ENCODE measurements around the gene KCMF1. TPM values are rescaled to one million over a fixed set of nuclear protein-coding genes. Genes with fewer than 3 reads are reported as not detected.

Gene KCMF1
- polyA plus RNA-seq, 1 donor (not counting 4 experiments of a cell fraction or from before 2014, with no cell fraction given): 111 TPM

DNA sequence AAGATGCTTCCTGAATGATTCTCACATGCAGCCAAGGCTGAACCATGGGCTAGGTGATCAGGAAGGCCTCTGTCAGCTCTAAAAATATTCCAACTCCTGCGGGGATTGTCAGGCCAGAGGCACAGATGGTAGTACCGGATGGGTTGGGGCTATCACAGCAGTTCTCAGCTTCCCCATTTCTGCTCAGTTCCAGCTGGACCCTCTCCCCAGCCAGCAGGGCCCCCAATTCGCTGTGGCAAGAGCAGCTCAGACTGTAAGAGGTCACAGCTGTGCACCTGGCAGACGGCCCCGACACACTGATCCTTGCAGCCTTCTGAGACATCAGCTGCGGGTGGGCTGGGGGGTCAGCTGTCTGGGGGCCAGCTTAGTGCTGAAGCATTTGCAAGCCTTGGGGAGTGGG lies 118.6 kb downstream of the KCMF1 start:
- H3K9ac ChIP-seq (ENCODE audit: control insufficient read depth, extremely low read depth, insufficient read depth, low read length): no peak overlapping the region
- H4K20me1 ChIP-seq (ENCODE audit: control insufficient read depth, extremely low read depth, insufficient read depth, low read length): no peaks in the 10 kb centered on the region
- FAIRE-seq (no peak), DNase-seq (ENCODE audit: low read depth, low spot score) (no peak)
- no peak overlapping the region for H3K4me2 ChIP-seq (ENCODE audit: control insufficient read depth, extremely low read depth, insufficient read depth, low read depth, low read length)
- H3K4me1 ChIP-seq (ENCODE audit: control insufficient read depth, extremely low read depth, insufficient read depth, low read length): no peaks in the 10 kb centered on the region
- no peak overlapping the region for H3K27ac ChIP-seq (ENCODE audit: control insufficient read depth, insufficient read depth, low read length)
- H3K79me2 ChIP-seq (ENCODE audit: control insufficient read depth, insufficient read depth, low read length): no peaks in the 10 kb centered on the region
- H3K9me3 ChIP-seq (ENCODE audit: control insufficient read depth, low read depth, low read length): no peaks in the 10 kb centered on the region
- no peaks in the 10 kb centered on the region for H3K9me1 ChIP-seq (ENCODE audit: control insufficient read depth, extremely low read depth, insufficient read depth, low read length)
- no peaks in the 10 kb centered on the region for H3K27me3 ChIP-seq (ENCODE audit: control insufficient read depth, extremely low read depth, insufficient read depth, low read length)
- no peak overlapping the region for H3K4me3 ChIP-seq (ENCODE audit: control insufficient read depth in 2 of 3, extremely low read depth in 1 of 3, insufficient read depth in 2 of 3, low read depth in 1 of 3, low read length in 3 of 3)
- dilution Hi-C loops (cut with MboI; ENCODE audit: extremely low pct_ligation_motif_present, low sequenced_read_pairs): no loop called here
- TF ChIP-seq, protein P1, sequence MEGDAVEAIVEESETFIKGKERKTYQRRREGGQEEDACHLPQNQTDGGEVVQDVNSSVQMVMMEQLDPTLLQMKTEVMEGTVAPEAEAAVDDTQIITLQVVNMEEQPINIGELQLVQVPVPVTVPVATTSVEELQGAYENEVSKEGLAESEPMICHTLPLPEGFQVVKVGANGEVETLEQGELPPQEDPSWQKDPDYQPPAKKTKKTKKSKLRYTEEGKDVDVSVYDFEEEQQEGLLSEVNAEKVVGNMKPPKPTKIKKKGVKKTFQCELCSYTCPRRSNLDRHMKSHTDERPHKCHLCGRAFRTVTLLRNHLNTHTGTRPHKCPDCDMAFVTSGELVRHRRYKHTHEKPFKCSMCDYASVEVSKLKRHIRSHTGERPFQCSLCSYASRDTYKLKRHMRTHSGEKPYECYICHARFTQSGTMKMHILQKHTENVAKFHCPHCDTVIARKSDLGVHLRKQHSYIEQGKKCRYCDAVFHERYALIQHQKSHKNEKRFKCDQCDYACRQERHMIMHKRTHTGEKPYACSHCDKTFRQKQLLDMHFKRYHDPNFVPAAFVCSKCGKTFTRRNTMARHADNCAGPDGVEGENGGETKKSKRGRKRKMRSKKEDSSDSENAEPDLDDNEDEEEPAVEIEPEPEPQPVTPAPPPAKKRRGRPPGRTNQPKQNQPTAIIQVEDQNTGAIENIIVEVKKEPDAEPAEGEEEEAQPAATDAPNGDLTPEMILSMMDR (optimal IDR thresholded peaks at IDR 0.05 in 1 of 3, IDR thresholded peaks at IDR 0.05 in 1 of 3, conservative IDR thresholded peaks at IDR 0.05 in 1 of 3; ENCODE audit: extremely low read depth in 1 of 3, insufficient read depth in 2 of 3, low read length in 3 of 3): no peak
- TF ChIP-seq EZH2 (IDR thresholded peaks at IDR 0.05; ENCODE audit: low read length): no peak
- H2AFZ ChIP-seq (ENCODE audit: control insufficient read depth, low read length): no peak overlapping the region
- H3K36me3 ChIP-seq (ENCODE audit: control insufficient read depth in 2 of 2, extremely low read depth in 1 of 2, insufficient read depth in 2 of 2, low read length in 2 of 2): no peaks in the 10 kb centered on the region

DNA sequence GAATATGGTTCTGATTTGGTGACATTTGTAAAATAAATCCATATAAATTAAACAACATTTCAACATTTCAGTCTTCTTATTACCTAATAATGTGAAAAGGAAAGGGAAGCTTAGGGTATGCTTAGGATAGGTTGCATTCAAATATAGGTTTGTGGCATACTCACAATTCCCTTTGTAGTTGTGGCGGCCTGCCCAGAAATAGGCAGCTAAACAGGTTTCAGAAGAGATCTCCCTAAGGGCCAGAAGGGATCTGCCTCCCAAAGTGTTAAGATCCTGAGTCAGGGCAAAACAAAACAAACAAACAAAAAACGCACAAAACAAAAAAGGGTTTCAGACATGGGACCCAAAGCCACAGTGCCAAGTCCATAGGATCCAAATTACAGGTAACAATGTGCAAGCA lies 120.9 kb downstream of the KCMF1 start:
- FAIRE-seq (no peak), DNase-seq (ENCODE audit: low read depth, low spot score) (no peak)
- Histone ChIP-seq H3K79me2 (ENCODE audit: control insufficient read depth, insufficient read depth, low read length) (no peaks in the 10 kb centered on the region), H3K4me2 (ENCODE audit: control insufficient read depth, extremely low read depth, insufficient read depth, low read depth, low read length) (no peak overlapping the region), H3K27me3 (ENCODE audit: control insufficient read depth, extremely low read depth, insufficient read depth, low read length) (no peaks in the 10 kb centered on the region), H4K20me1 (ENCODE audit: control insufficient read depth, extremely low read depth, insufficient read depth, low read length) (no peaks in the 10 kb centered on the region), H3K9ac (ENCODE audit: control insufficient read depth, extremely low read depth, insufficient read depth, low read length) (no peak overlapping the region), H3K4me3 (ENCODE audit: control insufficient read depth in 2 of 3, extremely low read depth in 1 of 3, insufficient read depth in 2 of 3, low read depth in 1 of 3, low read length in 3 of 3) (no peak overlapping the region), H2AFZ (ENCODE audit: control insufficient read depth, low read length) (no peak overlapping the region), H3K4me1 (ENCODE audit: control insufficient read depth, extremely low read depth, insufficient read depth, low read length) (no peaks in the 10 kb centered on the region), H3K36me3 (ENCODE audit: control insufficient read depth in 2 of 2, extremely low read depth in 1 of 2, insufficient read depth in 2 of 2, low read length in 2 of 2) (no peaks in the 10 kb centered on the region), H3K9me3 (ENCODE audit: control insufficient read depth, low read depth, low read length) (no peaks in the 10 kb centered on the region), H3K27ac (ENCODE audit: control insufficient read depth, insufficient read depth, low read length) (no peak overlapping the region), H3K9me1 (ENCODE audit: control insufficient read depth, extremely low read depth, insufficient read depth, low read length) (no peaks in the 10 kb centered on the region)
- TF ChIP-seq, protein P1 (optimal IDR thresholded peaks at IDR 0.05 in 1 of 3, IDR thresholded peaks at IDR 0.05 in 1 of 3, conservative IDR thresholded peaks at IDR 0.05 in 1 of 3; ENCODE audit: extremely low read depth in 1 of 3, insufficient read depth in 2 of 3, low read length in 3 of 3): no peak
- TF ChIP-seq EZH2 (IDR thresholded peaks at IDR 0.05; ENCODE audit: low read length): no peak
- dilution Hi-C loops (cut with MboI; ENCODE audit: extremely low pct_ligation_motif_present, low sequenced_read_pairs): no loop called here
